Measurements from ENCODE around the gene MATCAP1. TPM values are rescaled to one million over a fixed set of nuclear protein-coding genes. Genes with fewer than 3 reads are reported as not detected.

The MATCAP1 gene
- total and polyA plus RNA-seq, 10 of the 15 experiments (the other 5 are each of a cell fraction or from before 2014, with no cell fraction given), result 2.8 to 25.8 (median 8.6) TPM

- H2AFZ ChIP-seq (ENCODE audit: control insufficient read depth, low read depth, low read length), result no peak overlapping the region
- no peak overlapping the region for H3K9ac ChIP-seq (ENCODE audit: control insufficient read depth, insufficient read depth, low read length)
- SMC1A ChIA-PET (ENCODE audit: uncharacterized antibody, unreplicated experiment), result no interaction called here
- H3K9me3 ChIP-seq (replicated peaks; ENCODE audit: control insufficient read depth, insufficient read depth, low read length), result no peaks in the 10 kb centered on the region
- FAIRE-seq (no peak), DNase-seq (ENCODE audit: low read depth, low spot score) (no peak), ATAC-seq (no peak)
- no peak overlapping the region for H3K27ac ChIP-seq (ENCODE audit: control insufficient read depth, insufficient read depth)
- H3K4me3 ChIP-seq, result no peak overlapping the region
- H4K20me1 ChIP-seq (ENCODE audit: control insufficient read depth, insufficient read depth), result no peaks in the 10 kb centered on the region
- no peak for TF ChIP-seq MEF2A (IDR thresholded peaks at IDR 0.05; ENCODE audit: insufficient read depth, low read depth, low read length)
- no peak for TF ChIP-seq NFYB (IDR thresholded peaks at IDR 0.05; ENCODE audit: insufficient read depth, low read depth, low read length)
- TF ChIP-seq IKZF2 (IDR thresholded peaks at IDR 0.05), result no peak
- TF ChIP-seq MEF2B (IDR thresholded peaks at IDR 0.05; ENCODE audit: partially characterized antibody, poor library complexity, severe bottlenecking), result no peak
- TF ChIP-seq PKNOX1 (IDR thresholded peaks at IDR 0.05), result no peak
- TF ChIP-seq CREM (IDR thresholded peaks at IDR 0.05; ENCODE audit: low read depth), result no peak
- no peak for TF ChIP-seq ETV6 (conservative IDR thresholded peaks at IDR 0.05 in 1 of 2, IDR thresholded peaks at IDR 0.05 in 1 of 2; ENCODE audit: borderline replicate concordance in 1 of 2, low read depth in 1 of 2)
- TF ChIP-seq ESRRA (IDR thresholded peaks at IDR 0.05; ENCODE audit: low read length), result no peak
- no peak for TF ChIP-seq NR2C1 (IDR thresholded peaks at IDR 0.05)
- TF ChIP-seq ASH2L (IDR thresholded peaks at IDR 0.05; ENCODE audit: borderline replicate concordance, low read depth), result no peak
- no peak for TF ChIP-seq SREBF1 (IDR thresholded peaks at IDR 0.05; ENCODE audit: low read length)
- TF ChIP-seq USF1 (IDR thresholded peaks at IDR 0.05; ENCODE audit: borderline replicate concordance, extremely low read length, insufficient read depth, low read depth, low read length), result no peak
- no peak for TF ChIP-seq MAX (IDR thresholded peaks at IDR 0.05; ENCODE audit: low read depth, low read length)
- no peak for TF ChIP-seq BHLHE40 (IDR thresholded peaks at IDR 0.05; ENCODE audit: borderline replicate concordance in 1 of 2, low read depth in 2 of 2, low read length in 1 of 2)
- TF ChIP-seq RAD21 (IDR thresholded peaks at IDR 0.05; ENCODE audit: insufficient read depth, low read depth, low read length), result no peak
- no peak for TF ChIP-seq ZNF274 (IDR thresholded peaks at IDR 0.05; ENCODE audit: insufficient read depth, insufficient read length)
- TF ChIP-seq MTA2 (IDR thresholded peaks at IDR 0.05; ENCODE audit: low read depth), result no peak
- WGBS (ENCODE audit: insufficient coverage, insufficient replicate concordance, low lambda C conversion rate, missing lambda C conversion rate), result 98% methylated on average over 12 of the region's 12 CpGs
- H3K36me3 ChIP-seq (ENCODE audit: control insufficient read depth in 2 of 2, insufficient read depth in 2 of 2, low read length in 1 of 2), result peaks cover 8 to 37% of the 10 kb centered on the region in 2 experiments; a peak in 3 of 4 replicates
- in situ Hi-C loops (cut with MboI) (no loop called here), intact Hi-C loops (cut with micrococcal nuclease; ENCODE audit: unreplicated experiment) (no loop called here)
- H3K79me2 ChIP-seq (ENCODE audit: control insufficient read depth, insufficient read depth, low read length), result no peaks in the 10 kb centered on the region
- POLR2A ChIA-PET, result interaction anchor here (1.2 kb wide), 1 partner anchor 9 kb away, joined by 5 read pairs; no protein-coding TSS in a partner anchor
- RAD21 ChIA-PET (ENCODE audit: unreplicated experiment), result interaction anchor here (1.0 kb wide), 1 partner anchor 9 kb away, joined by 3 read pairs; no protein-coding TSS in a partner anchor
- CTCF ChIA-PET, result interaction anchor here (0.6 kb wide), 1 partner anchor 74 kb away, joined by 3 read pairs; no protein-coding TSS in a partner anchor
- H3K4me2 ChIP-seq (ENCODE audit: control insufficient read depth, insufficient read depth), result no peak overlapping the region
- no peaks in the 10 kb centered on the region for H3K27me3 ChIP-seq (replicated peaks in 1 of 2; ENCODE audit: control insufficient read depth in 2 of 2, insufficient read depth in 2 of 2, low read length in 1 of 2)
- BruUV-seq (replicated peaks), result no TSS peak
- no peaks in the 10 kb centered on the region for H3K4me1 ChIP-seq (ENCODE audit: control insufficient read depth, insufficient read depth, low read length)
Measured at GRCh38 chr16:67202426-67202825, 18.7 kb upstream of the MATCAP1 start.
